Measurements from ENCODE around the gene SART1. TPM values are rescaled to one million over a fixed set of nuclear protein-coding genes. Genes with fewer than 3 reads are reported as not detected.

SART1 gene
- polyA plus RNA-seq, 1 donor (not counting 4 experiments of a cell fraction or from before 2014, with no cell fraction given) = 14.7 TPM

DNA sequence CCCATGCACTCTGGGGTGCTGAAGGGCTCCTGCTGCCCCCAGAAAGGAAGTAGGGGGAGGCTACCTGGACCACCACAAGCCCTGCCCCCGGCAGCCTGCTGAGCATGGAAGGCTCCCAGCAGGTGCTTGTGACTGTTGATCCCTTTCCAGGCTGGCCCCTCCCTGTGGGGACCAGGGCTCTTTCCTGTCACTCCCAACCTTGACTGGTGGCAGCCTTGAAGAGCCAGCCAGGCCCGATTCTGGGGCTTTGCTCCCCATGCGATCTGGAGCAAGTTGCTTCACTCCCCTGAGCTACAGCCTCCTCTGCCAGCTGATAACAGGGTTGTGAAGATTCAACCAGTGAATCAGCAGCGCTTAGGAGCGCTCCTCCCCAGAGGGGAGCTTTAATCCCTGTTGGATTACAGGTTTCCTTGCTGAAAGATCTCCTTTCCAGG is 45.7 kb downstream of the SART1 start:
- Histone ChIP-seq H3K9ac (ENCODE audit: control insufficient read depth, extremely low read depth, insufficient read depth, low read length) (no peak overlapping the region), H3K9me1 (ENCODE audit: control insufficient read depth, extremely low read depth, insufficient read depth, low read length) (peaks cover 3% of the 10 kb centered on the region), H3K4me3 (ENCODE audit: control insufficient read depth in 2 of 3, extremely low read depth in 1 of 3, insufficient read depth in 2 of 3, low read depth in 1 of 3, low read length in 3 of 3) (no peak overlapping the region), H4K20me1 (ENCODE audit: control insufficient read depth, extremely low read depth, insufficient read depth, low read length) (no peaks in the 10 kb centered on the region), H3K4me2 (ENCODE audit: control insufficient read depth, extremely low read depth, insufficient read depth, low read depth, low read length) (no peak overlapping the region), H3K79me2 (ENCODE audit: control insufficient read depth, insufficient read depth, low read length) (peaks cover 16% of the 10 kb centered on the region), H3K27ac (ENCODE audit: control insufficient read depth, insufficient read depth, low read length) (no peak overlapping the region), H3K27me3 (ENCODE audit: control insufficient read depth, extremely low read depth, insufficient read depth, low read length) (no peaks in the 10 kb centered on the region), H3K4me1 (ENCODE audit: control insufficient read depth, extremely low read depth, insufficient read depth, low read length) (peaks cover 36% of the 10 kb centered on the region), H2AFZ (ENCODE audit: control insufficient read depth, low read length) (no peak overlapping the region), H3K36me3 (ENCODE audit: control insufficient read depth in 2 of 2, extremely low read depth in 1 of 2, insufficient read depth in 2 of 2, low read length in 2 of 2) (peaks cover 6 to 7% of the 10 kb centered on the region in 2 experiments), H3K9me3 (ENCODE audit: control insufficient read depth, low read depth, low read length) (no peaks in the 10 kb centered on the region)
- DNase-seq (ENCODE audit: low read depth, low spot score) (no peak), FAIRE-seq (no peak)
- TF ChIP-seq EZH2 (IDR thresholded peaks at IDR 0.05; ENCODE audit: low read length) = no peak
- TF ChIP-seq, protein P1, sequence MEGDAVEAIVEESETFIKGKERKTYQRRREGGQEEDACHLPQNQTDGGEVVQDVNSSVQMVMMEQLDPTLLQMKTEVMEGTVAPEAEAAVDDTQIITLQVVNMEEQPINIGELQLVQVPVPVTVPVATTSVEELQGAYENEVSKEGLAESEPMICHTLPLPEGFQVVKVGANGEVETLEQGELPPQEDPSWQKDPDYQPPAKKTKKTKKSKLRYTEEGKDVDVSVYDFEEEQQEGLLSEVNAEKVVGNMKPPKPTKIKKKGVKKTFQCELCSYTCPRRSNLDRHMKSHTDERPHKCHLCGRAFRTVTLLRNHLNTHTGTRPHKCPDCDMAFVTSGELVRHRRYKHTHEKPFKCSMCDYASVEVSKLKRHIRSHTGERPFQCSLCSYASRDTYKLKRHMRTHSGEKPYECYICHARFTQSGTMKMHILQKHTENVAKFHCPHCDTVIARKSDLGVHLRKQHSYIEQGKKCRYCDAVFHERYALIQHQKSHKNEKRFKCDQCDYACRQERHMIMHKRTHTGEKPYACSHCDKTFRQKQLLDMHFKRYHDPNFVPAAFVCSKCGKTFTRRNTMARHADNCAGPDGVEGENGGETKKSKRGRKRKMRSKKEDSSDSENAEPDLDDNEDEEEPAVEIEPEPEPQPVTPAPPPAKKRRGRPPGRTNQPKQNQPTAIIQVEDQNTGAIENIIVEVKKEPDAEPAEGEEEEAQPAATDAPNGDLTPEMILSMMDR (optimal IDR thresholded peaks at IDR 0.05 in 1 of 3, IDR thresholded peaks at IDR 0.05 in 1 of 3, conservative IDR thresholded peaks at IDR 0.05 in 1 of 3; ENCODE audit: extremely low read depth in 1 of 3, insufficient read depth in 2 of 3, low read length in 3 of 3) = no peak
- dilution Hi-C loops (cut with MboI; ENCODE audit: extremely low pct_ligation_motif_present, low sequenced_read_pairs) = no loop called here

DNA sequence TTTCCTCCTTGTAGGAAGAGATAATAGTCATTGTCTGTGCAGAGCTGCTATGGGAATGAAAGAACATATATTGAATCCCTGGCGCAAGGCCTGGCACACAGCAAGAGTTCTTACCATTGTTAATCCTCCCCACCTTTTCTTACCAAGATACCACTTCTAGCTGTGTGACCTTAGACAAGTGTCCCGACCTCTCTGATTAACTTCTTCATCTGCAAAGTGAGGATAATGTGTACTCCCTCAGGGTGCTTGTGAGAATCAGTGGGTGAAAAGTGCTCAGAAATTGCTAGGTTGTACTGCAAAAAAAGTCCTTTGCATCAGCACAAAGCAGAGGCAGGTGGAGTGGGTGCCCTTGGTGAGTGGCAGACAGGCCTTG is 46.5 kb downstream of the SART1 start:
- TF ChIP-seq, protein P1 (optimal IDR thresholded peaks at IDR 0.05 in 1 of 3, IDR thresholded peaks at IDR 0.05 in 1 of 3, conservative IDR thresholded peaks at IDR 0.05 in 1 of 3; ENCODE audit: extremely low read depth in 1 of 3, insufficient read depth in 2 of 3, low read length in 3 of 3) = no peak
- no peak for TF ChIP-seq EZH2 (IDR thresholded peaks at IDR 0.05; ENCODE audit: low read length)
- DNase-seq (ENCODE audit: low read depth, low spot score) (no peak), FAIRE-seq (no peak)
- Histone ChIP-seq H3K9me1 (ENCODE audit: control insufficient read depth, extremely low read depth, insufficient read depth, low read length) (peaks cover 3% of the 10 kb centered on the region), H2AFZ (ENCODE audit: control insufficient read depth, low read length) (no peak overlapping the region), H3K27me3 (ENCODE audit: control insufficient read depth, extremely low read depth, insufficient read depth, low read length) (no peaks in the 10 kb centered on the region), H3K9ac (ENCODE audit: control insufficient read depth, extremely low read depth, insufficient read depth, low read length) (no peak overlapping the region), H3K4me2 (ENCODE audit: control insufficient read depth, extremely low read depth, insufficient read depth, low read depth, low read length) (peak overlapping the region; percentile 44), H3K9me3 (ENCODE audit: control insufficient read depth, low read depth, low read length) (no peaks in the 10 kb centered on the region), H3K79me2 (ENCODE audit: control insufficient read depth, insufficient read depth, low read length) (peaks cover 11% of the 10 kb centered on the region), H3K4me3 (ENCODE audit: control insufficient read depth in 2 of 3, extremely low read depth in 1 of 3, insufficient read depth in 2 of 3, low read depth in 1 of 3, low read length in 3 of 3) (no peak overlapping the region), H3K4me1 (ENCODE audit: control insufficient read depth, extremely low read depth, insufficient read depth, low read length) (peaks cover 39% of the 10 kb centered on the region), H4K20me1 (ENCODE audit: control insufficient read depth, extremely low read depth, insufficient read depth, low read length) (no peaks in the 10 kb centered on the region), H3K27ac (ENCODE audit: control insufficient read depth, insufficient read depth, low read length) (no peak overlapping the region), H3K36me3 (ENCODE audit: control insufficient read depth in 2 of 2, extremely low read depth in 1 of 2, insufficient read depth in 2 of 2, low read length in 2 of 2) (peaks cover 6 to 7% of the 10 kb centered on the region in 2 experiments)
- dilution Hi-C loops (cut with MboI; ENCODE audit: extremely low pct_ligation_motif_present, low sequenced_read_pairs) = no loop called here
